Liver (tissue), 3 donors: ENCODE data around the gene ZNF14.

Source experiments
- CTCF ChIP-seq: fragments of 150-350 bp; IDR thresholded peaks from 2 replicates; pipeline ENCODE4 v1.5.1; 2017; ENCODE audit warnings: improper control_type of control experiment, low read depth, low read length; ENCODE audit not compliant: missing input control
- GABPA ChIP-seq, 2 donors: IDR thresholded peaks in 1 of 2; conservative IDR thresholded peaks in 1 of 2; 2 replicates each; pipeline ENCODE4 v1.6.1; 2016; ENCODE audit warnings: antibody characterized with exemption in 2 of 2, mild to moderate bottlenecking in 1 of 2, moderate library complexity in 1 of 2
- REST ChIP-seq: IDR thresholded peaks from 2 replicates; pipeline ENCODE4 v1.6.1; 2016; ENCODE audit warnings: antibody characterized with exemption, mild to moderate bottlenecking
- RXRA ChIP-seq, 2 donors: IDR thresholded peaks; 2 replicates each; pipeline ENCODE4 v1.6.1; 2017 to 2018; ENCODE audit warnings: antibody characterized with exemption in 2 of 2, mild to moderate bottlenecking in 1 of 2
- donor health status: healthy.
- donor health status: healthy.

- no peak for TF ChIP-seq CTCF
- no peak for TF ChIP-seq GABPA (IDR thresholded peaks at IDR 0.05 in 1 of 2, conservative IDR thresholded peaks at IDR 0.05 in 1 of 2)
- TF ChIP-seq REST = no peak
- no peak for TF ChIP-seq RXRA (IDR thresholded peaks at IDR 0.05)
Observed at GRCh38 chr19:19719798-19720197, 13.1 kb downstream of the ZNF14 start.
